Breast epithelium (tissue), 4 donors: Measurements from ENCODE around the gene ZNF814. TPM values are rescaled to one million over a fixed set of nuclear protein-coding genes. Genes with fewer than 3 reads are reported as not detected.
A peak's percentile ranks its signal among the peaks of the same experiment; 100 is the strongest.
"Not testable (repeated sequence)": the region's sequence is repeated elsewhere in the genome, so short reads cannot be mapped to it uniquely, and the experiment has no call there.

Experiments used
- DNase-seq, 2 donors: peaks; one replicate each; pipeline ENCODE4 v3.0.0-alpha.2; 2019; ENCODE audit warnings: low spot score in 2 of 2
- H3K27ac ChIP-seq, 2 donors: fragments of 200-600 bp; sonication (generic) in 1 of 2; one replicate each; pipeline ENCODE4 v1.5.1; 2016 to 2019; ENCODE audit warnings: mild to moderate bottlenecking in 1 of 2
- H3K27me3 ChIP-seq, 2 donors: fragments of 200-600 bp; sonication (generic) in 1 of 2; one replicate each; pipeline versions ENCODE4 v1.5.1 to v1.6.0; 2017 to 2019; ENCODE audit warnings: control low read depth in 1 of 2, mild to moderate bottlenecking in 1 of 2
- H3K36me3 ChIP-seq: fragments of 200-600 bp; one replicate; pipeline ENCODE4 v1.5.1; 2019
- H3K4me1 ChIP-seq, 2 donors: fragments of 200-600 bp; sonication (generic); one replicate each; pipeline ENCODE4 v1.5.1; 2016 to 2019; ENCODE audit warnings: control low read depth in 1 of 2
- H3K4me3 ChIP-seq, 3 donors: fragments of 200-600 bp; sonication (generic); 1 replicate in 2 of 3; 2 replicates in 1 of 3; pipeline ENCODE4 v1.5.1; 2016 to 2019; ENCODE audit warnings: mild to moderate bottlenecking in 3 of 3, moderate library complexity in 2 of 3
- H3K9me3 ChIP-seq, 2 donors: fragments of 200-600 bp; sonication (generic) in 1 of 2; one replicate each; pipeline ENCODE4 v1.5.1; 2016 to 2019; ENCODE audit warnings: control low read depth in 1 of 2
- POLR2A ChIP-seq: fragments of 450-650 bp; IDR thresholded peaks from one replicate; pipeline ENCODE4 v1.6.1; 2016; ENCODE audit warnings: antibody characterized with exemption, mild to moderate bottlenecking, moderate library complexity
- POLR2AphosphoS5 ChIP-seq, 3 donors: sonication (generic); formaldehyde crosslinking; IDR thresholded peaks; one replicate each; pipeline ENCODE4 v1.6.1; 2017; ENCODE audit warnings: antibody characterized with exemption in 3 of 3
- intact Hi-C: fragments of 100-400 bp; cut with DNase I; formaldehyde crosslinking; loops from one replicate; pipeline ENCODE4 v1.15.1; 2023; ENCODE audit warnings: low total_unique reads
- total RNA-seq, 3 donors: library from RNA; depleted of rRNA; stranded (reverse); fragments of >200 nt; gene quantifications; one replicate each; pipeline ENCODE4 v1.1.0, GENCODE V29; 2016
- TF ChIP-seq, protein P1 (sequence below), 3 donors: fragments of 450-650 bp; IDR thresholded peaks; one replicate each; pipeline ENCODE4 v1.5.1; 2016 to 2017; ENCODE audit warnings: antibody characterized with exemption in 3 of 3, mild to moderate bottlenecking in 3 of 3, moderate library complexity in 3 of 3

The ZNF814 gene
- total RNA-seq, 3 donors from 2014 or later, result 4.8 to 26.1 (median 17.0) TPM

DNA sequence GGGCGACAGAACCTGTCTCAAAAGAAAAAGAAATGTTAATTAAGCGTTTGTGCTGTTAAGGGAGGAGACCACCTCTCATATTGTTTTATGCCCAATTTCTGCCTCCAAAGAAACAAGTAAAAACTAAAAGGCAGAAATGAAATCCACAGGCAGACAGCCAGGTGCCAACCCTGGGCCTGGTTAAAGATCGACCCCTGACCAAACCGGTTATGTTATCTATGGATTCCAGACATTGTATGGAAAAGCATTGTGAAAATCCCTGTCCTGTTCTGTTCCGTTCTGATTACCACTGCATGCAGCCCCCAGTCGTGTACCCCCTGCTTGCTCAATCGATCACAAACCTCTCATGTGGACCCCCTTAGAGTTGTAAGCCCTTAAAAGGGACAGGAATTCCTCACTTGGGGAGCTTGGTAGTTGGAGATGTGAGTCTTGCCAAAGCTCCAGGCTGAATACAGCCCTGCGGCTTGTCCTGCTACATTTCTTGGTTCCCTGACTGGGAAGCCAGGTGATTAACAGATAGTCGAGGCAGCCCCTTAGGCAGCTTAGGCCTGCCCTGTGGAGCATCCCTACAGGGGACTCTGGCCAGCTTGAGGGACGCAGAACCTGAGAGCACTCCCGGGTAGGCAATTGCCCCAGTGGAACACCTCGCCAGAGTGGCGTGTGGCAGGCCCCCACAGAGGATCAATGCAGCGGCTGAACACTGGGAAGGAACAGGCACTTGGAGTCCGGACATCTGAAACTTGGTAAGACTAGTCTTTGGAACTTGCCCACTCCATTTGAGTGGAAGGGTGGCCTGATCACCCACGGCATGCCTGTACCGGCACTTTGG is 73.4 kb downstream of the ZNF814 start:
- Histone ChIP-seq H3K4me3 (peak overlapping the region; percentile 69 to 99 (median 88)), H3K27me3 (no peaks in the 10 kb centered on the region), H3K27ac (peak overlapping the region; percentile 86 to 88), H3K36me3 (no peaks in the 10 kb centered on the region), H3K4me1 (peaks cover 0 to 3% of the 10 kb centered on the region in 2 donors), H3K9me3 (no peaks in the 10 kb centered on the region)
- DNase-seq, result no peak
- intact Hi-C loops, result no loop called here
- TF ChIP-seq POLR2AphosphoS5 (IDR thresholded peaks at IDR 0.05) (no peak), POLR2A (no peak)
- TF ChIP-seq, protein P1, sequence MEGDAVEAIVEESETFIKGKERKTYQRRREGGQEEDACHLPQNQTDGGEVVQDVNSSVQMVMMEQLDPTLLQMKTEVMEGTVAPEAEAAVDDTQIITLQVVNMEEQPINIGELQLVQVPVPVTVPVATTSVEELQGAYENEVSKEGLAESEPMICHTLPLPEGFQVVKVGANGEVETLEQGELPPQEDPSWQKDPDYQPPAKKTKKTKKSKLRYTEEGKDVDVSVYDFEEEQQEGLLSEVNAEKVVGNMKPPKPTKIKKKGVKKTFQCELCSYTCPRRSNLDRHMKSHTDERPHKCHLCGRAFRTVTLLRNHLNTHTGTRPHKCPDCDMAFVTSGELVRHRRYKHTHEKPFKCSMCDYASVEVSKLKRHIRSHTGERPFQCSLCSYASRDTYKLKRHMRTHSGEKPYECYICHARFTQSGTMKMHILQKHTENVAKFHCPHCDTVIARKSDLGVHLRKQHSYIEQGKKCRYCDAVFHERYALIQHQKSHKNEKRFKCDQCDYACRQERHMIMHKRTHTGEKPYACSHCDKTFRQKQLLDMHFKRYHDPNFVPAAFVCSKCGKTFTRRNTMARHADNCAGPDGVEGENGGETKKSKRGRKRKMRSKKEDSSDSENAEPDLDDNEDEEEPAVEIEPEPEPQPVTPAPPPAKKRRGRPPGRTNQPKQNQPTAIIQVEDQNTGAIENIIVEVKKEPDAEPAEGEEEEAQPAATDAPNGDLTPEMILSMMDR (IDR thresholded peaks at IDR 0.05), result no peak

DNA sequence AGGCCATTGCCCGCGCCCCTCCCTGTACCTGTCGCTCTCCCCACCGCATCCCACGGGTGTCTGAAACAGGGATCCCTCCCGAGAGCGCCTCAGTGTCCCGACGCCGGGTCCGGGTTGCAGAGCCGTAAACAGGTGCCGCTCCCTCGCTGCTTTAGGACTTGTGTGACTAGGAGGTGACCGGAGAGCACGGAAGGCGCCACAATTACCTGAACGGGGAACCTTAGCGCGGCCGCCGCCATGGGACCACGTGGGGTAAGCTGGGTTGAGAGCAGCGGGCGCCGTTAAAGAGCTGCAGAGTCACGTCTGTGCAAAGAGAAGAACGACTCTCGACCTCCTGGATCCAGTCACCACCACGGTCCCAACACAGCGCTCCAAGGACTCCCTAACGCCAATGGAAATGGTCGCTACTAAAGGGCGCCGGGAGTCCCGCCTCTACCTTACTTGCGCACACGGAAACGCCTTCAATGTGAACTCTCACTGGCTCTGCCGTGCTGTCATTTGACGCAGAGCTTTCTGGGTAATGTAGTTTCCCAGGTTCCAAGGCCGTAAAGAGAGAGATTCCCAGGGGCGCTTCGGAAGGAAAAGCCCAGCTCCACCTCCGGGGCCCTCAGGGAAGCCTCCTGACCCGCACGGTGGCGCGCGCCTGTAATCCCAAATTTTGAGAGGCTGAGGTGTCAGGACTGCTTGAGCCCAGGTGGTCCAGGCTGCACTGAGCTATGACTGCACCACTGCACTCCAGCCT is 74.2 kb downstream of the ZNF814 start, which contains the start of gene ZNF552:
Gene ZNF552 (minus strand): TSS at position 409 of the 742 bp plus-strand sequence. CDS start 170 bp downstream, at position 239.
- Histone ChIP-seq H3K36me3 (no peaks in the 10 kb centered on the region), H3K27ac (peak within 1 kb of the TSS; percentile 86 to 88), H3K4me3 (peak within 1 kb of the TSS; percentile 69 to 99 (median 88)), H3K9me3 (no peaks in the 10 kb centered on the region), H3K27me3 (no peaks in the 10 kb centered on the region), H3K4me1 (no peaks in the 10 kb centered on the region)
- peak; percentile 79 to 86 for DNase-seq
- TF ChIP-seq POLR2A (no peak), POLR2AphosphoS5 (IDR thresholded peaks at IDR 0.05) (peak in 2 of 3 donors; percentile 72 to 90)
- TF ChIP-seq, protein P1 (IDR thresholded peaks at IDR 0.05), result no peak
- intact Hi-C loops, result no loop called here

DNA sequence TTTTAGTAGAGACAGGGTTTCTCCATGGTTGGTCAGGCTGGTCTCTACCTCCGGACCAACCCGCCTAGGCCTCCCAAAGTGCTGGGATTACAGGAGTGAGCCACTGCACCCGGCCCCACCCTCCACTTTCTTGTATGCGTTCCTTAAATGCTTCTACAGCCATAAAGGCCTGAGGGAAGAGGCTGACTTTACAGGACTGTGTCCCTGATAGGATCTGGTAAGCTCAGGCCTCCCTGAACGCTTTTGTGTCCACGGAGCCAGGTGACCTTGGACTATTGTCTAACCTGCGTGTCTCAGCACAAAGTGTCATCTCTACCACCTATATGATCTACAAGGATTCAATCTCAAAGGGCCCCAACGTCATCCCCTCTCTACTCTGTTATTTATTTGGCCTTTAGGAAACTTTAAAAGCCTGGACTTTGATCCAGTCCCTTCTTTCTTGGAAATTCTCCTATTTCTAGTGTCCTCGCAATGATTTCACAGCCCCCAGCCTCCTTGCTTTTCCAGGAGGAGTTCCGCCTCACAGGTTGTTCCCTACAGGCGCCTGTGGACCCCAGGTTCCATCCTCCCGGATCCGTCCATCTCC is 74.8 kb downstream of the ZNF814 start:
- Histone ChIP-seq H3K4me3 (peak overlapping the region; percentile 69 to 99 (median 88)), H3K36me3 (no peaks in the 10 kb centered on the region), H3K4me1 (no peaks in the 10 kb centered on the region), H3K27ac (peak overlapping the region; percentile 86 to 88), H3K27me3 (no peaks in the 10 kb centered on the region), H3K9me3 (no peaks in the 10 kb centered on the region)
- intact Hi-C loops, result no loop called here
- peak; percentile 39 to 64 for DNase-seq
- TF ChIP-seq POLR2AphosphoS5 (IDR thresholded peaks at IDR 0.05) (no peak), POLR2A (no peak)
- TF ChIP-seq, protein P1 (IDR thresholded peaks at IDR 0.05), result no peak

DNA sequence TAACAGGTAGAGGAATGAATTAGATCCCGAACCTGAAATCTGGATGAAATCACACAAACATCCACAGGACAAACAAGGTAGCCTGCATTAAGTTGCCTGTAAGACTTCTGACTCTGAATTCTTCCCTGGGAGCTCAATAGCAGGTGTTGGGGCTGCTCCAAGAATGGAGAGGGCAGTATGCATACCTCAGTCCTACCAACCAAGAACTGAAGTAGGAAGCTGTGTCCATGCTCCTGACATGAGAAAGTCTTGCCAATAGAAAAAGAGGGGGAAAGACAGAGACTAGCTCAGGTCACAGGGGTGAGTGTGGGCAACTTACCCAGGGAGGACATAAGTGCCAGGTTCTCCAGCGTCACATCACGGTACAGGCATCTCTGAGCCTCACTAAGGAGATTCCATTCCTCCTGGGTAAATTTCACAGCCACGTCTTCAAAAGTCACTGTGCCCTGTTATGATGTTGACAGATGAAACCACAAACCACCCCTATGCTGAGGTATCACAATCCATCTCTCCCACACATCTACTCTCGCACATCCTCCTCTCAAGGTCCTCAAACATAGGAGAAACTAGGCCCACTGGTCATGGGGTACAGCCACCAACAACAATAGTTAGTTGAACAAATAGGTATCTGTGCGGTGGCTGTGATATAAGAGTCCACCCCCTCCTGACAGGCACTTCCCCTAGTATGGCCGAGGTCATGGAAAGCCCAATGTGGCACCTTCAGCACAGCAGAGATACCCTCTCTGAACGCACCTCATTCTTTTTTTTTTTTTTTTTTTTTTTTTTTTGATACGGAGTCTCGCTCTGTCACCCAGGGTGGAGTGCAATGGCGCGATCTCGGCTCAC is 75.6 kb downstream of the ZNF814 start:
- H3K27me3 ChIP-seq, intact Hi-C loops, H3K9me3 ChIP-seq, H3K36me3 ChIP-seq, DNase-seq, H3K4me1 ChIP-seq: not testable (repeated sequence)
- peak overlapping the region in 2 of 3 donors; percentile 88 to 99 for H3K4me3 ChIP-seq
- peak overlapping the region; percentile 86 to 88 for H3K27ac ChIP-seq

DNA sequence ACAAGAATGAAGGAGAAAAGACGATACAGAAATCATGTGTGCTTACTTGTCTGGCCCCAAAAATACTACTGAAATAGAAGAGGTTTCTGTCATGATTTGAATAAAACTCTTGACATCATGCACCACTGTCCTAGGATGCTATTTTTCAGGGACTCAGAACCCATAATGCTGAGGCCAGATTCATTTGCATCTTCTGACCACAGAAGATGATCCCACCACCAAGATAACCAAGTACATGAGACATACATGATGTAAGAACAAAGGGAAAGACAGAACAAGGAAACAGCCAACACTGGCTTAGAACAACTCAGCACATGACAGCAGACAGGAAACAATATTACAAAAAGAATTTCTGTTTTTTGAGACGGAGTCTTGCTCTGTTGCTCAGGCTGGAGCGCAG is 76.6 kb downstream of the ZNF814 start:
- H3K27me3 ChIP-seq, result no peaks in the 10 kb centered on the region
- H3K36me3 ChIP-seq, result no peaks in the 10 kb centered on the region
- intact Hi-C loops, result no loop called here
- no peaks in the 10 kb centered on the region for H3K4me1 ChIP-seq
- H3K4me3 ChIP-seq, result peak overlapping the region in 2 of 3 donors; percentile 43 to 88
- TF ChIP-seq POLR2AphosphoS5 (IDR thresholded peaks at IDR 0.05), result no peak
- no peak for TF ChIP-seq POLR2A
- TF ChIP-seq, protein P1 (IDR thresholded peaks at IDR 0.05), result no peak
- H3K9me3 ChIP-seq, result no peaks in the 10 kb centered on the region
- H3K27ac ChIP-seq, result peak overlapping the region; percentile 56 to 75
- DNase-seq, result no peak

DNA sequence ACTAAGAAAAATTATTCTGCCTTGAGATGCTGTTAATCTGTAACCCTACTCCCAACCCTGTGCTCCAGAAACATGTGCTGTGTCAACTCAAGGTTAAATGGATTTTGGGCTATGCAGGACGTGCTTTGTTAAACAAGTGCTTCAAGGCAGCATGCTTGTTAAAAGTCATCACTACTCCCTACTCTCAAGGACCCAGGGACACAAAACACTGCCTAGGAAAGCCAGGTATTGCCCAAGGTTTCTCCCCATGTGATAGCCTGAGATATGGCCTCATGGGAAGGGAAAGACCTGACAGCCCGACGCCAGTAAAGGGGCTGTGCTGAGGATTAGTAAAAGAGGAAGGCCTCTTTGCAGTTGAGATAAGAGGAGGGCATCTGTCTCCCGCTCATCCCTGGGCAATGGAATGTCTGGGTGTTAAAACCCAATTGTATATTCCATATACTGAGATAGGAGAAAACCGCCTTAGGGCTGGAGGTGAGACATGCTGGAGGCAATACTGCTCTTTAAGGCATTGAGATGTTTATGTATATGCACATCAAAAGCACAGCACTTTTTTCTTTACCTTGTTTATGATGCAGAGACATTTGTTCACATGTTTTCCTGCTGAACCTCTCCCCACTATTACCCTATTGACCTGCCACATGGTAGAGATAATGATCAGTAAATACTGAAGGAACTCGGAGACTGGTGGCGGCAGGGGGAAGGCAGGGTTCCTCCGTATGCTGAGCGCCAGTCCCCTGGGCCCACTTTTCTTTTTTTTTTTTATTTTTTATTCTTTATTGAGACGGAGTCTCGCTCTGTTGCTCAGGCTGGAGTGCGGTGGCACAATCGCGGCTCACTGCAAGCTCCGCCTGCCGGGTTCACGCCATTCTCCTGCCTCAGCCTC is 78.2 kb downstream of the ZNF814 start:
- DNase-seq, H3K9me3 ChIP-seq, H3K4me1 ChIP-seq, H3K36me3 ChIP-seq, intact Hi-C loops, H3K27me3 ChIP-seq: not testable (repeated sequence)
- H3K4me3 ChIP-seq, result peak overlapping the region in 1 of 3 donors; percentile 31
- peak overlapping the region; percentile 32 to 61 for H3K27ac ChIP-seq
